Posterior cingulate gyrus (tissue), 11 donors: ENCODE measurements around the gene PSMG2.
"Not testable (repeated sequence)": the region's sequence is repeated elsewhere in the genome, so short reads cannot be mapped to it uniquely, and the experiment has no call there.

Source experiments
- DNase-seq, 10 donors: peaks; one replicate each; pipeline versions ENCODE4 v3.0.0 to v3.0.0-alpha.2; 2020 to 2021; ENCODE audit warnings: mixed read lengths in 3 of 10
- intact Hi-C: fragments of 100-400 bp; cut with DNase I; formaldehyde crosslinking; loops from one replicate; pipeline ENCODE4 v1.15.1; 2023

PSMG2 gene

GRCh38 chr18:12755606-12756005 is 52.8 kb downstream of the PSMG2 start:
- DNase-seq, result peak in 1 of 10 donors; percentile 41
- intact Hi-C loops, result not testable (repeated sequence)

GRCh38 chr18:12756619-12757239 is 53.9 kb downstream of the PSMG2 start:
- DNase-seq, result peak in 1 of 10 donors; percentile 1
- intact Hi-C loops, result not testable (repeated sequence)

DNA sequence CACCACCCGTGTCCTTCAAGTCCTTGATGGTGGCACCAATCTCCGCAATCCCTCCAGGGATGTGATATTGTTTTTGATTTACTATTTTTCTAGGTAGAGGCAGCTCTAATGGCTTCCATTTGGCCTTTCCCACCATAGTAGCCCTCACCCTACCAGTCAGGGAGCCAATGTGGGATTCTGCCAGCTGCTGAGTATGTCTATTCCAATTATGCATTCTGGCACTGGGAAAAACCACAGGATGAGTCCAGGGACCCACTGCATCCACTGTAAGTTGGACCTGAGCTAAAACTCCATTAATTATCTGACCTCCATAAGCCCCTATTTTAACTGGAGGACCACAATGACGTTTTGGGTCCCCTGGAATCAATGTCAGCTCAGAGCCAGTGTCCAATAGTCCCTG is 55.7 kb downstream of the PSMG2 start:
- intact Hi-C loops, DNase-seq: not testable (repeated sequence)

DNA sequence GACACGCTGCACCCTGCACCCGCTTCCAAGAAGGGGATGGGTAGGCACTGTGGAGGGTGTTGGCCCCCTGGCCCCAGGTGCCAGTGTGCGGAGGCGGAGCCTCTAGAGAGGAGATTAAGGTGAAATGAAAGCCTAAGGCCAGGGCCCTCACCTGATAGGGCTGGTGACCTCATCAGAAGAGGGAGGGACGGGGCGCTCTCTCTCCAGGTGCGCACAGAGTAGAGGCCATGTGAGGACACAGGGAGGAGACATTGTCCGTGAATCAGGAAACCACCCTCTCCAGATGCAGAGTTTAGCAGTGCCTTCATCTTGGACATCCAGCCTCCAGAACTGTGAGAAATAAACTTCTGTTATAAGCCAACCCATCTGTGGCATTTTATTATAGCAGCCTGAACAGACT is 62.3 kb downstream of the PSMG2 start:
- no peak for DNase-seq
- intact Hi-C loops, result no loop called here

GRCh38 chr18:12765586-12765985 is 62.7 kb downstream of the PSMG2 start:
- DNase-seq, result no peak
- intact Hi-C loops, result no loop called here

DNA sequence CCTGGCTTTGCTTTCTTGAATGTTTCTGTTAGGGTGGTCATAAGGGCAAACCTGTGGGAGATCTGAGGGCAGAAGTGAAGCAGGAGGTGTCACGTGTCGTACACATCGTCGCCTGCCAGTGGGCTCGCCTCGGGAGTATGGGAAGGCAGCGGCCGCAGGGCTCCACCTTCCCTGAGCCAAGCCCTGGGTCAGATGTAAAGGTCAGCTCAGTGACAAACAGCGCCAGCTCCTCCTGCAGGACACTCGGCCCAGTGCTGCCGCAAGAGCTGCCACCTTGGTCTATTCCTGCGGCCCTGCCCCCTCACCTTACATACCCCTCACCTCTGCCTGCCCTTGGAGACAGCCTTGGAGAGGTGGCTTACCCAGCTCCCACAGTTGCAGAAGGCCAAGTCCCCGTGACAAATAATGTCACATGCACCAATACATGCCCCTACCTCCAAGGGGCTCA is 64.2 kb downstream of the PSMG2 start:
- no peak for DNase-seq
- intact Hi-C loops, result no loop called here

- no peak for DNase-seq
- intact Hi-C loops, result no loop called here
These were observed 64.8 kb downstream of the PSMG2 start for GRCh38 chr18:12767580-12768155.

DNA sequence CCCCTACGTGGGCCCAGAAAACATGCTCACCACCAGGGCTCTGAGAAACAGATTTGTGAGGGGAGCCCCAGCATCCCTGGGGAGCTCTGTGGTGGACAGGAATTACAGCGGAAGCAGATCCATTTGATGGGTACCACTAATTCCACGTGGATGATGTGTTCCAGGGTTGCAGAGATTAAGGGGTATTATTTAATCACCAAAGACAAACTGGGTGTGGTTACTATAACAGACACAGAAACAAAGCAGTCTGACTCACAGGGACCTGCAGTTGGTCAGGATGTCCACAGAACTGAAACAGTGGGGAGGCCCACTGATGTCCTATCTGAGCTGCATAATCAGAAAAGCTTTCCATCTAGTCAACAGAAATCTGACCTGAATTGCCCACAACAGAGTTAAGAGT is 65.8 kb downstream of the PSMG2 start:
- DNase-seq, result no peak
- intact Hi-C loops, result no loop called here

GRCh38 chr18:12769136-12769535 is 66.3 kb downstream of the PSMG2 start:
- intact Hi-C loops, result no loop called here
- no peak for DNase-seq

GRCh38 chr18:12769644-12770440 is 67.0 kb downstream of the PSMG2 start:
- DNase-seq, result no peak
- intact Hi-C loops, result no loop called here

- intact Hi-C loops, result no loop called here
- DNase-seq, result no peak
These were observed 67.8 kb downstream of the PSMG2 start for GRCh38 chr18:12770469-12771219.

DNA sequence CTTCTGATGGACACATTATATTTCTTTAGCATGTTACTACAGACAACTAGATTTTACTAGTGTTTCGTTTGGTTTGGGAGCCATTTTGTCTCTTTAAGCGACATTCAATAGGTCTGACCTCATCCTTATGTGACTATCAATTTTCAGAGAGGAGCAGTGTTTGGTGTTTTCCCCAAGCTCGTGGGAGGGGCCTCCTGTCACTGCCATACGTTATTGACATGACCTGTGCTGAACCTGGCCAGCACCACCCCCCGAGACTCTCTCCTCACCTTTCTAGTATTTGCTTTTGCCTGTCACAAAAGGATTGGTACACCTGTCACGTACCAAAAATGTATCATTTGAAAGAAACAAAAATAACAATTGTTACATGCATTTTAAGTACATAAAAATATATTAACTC is 69.3 kb downstream of the PSMG2 start:
- intact Hi-C loops, result no loop called here
- DNase-seq, result no peak

GRCh38 chr18:12773369-12773768 is 70.5 kb downstream of the PSMG2 start:
- no peak for DNase-seq
- intact Hi-C loops, result no loop called here

- no peak for DNase-seq
- intact Hi-C loops, result no loop called here
These were observed 72.1 kb downstream of the PSMG2 start for GRCh38 chr18:12774982-12775381.
